ENCODE measurements around the gene TNFSF18.

GRCh38 chr1:173056365-173056764 is 5.6 kb upstream of the TNFSF18 start:
- TF ChIP-seq POLR2A (IDR thresholded peaks at IDR 0.05) (no peak), CTCF (IDR thresholded peaks at IDR 0.05) (no peak)

Data from breast epithelium (tissue), 3 donors.